Measurements from ENCODE around the gene EHBP1L1.
A peak's percentile ranks its signal among the peaks of the same experiment; 100 is the strongest.

The EHBP1L1 gene

DNA sequence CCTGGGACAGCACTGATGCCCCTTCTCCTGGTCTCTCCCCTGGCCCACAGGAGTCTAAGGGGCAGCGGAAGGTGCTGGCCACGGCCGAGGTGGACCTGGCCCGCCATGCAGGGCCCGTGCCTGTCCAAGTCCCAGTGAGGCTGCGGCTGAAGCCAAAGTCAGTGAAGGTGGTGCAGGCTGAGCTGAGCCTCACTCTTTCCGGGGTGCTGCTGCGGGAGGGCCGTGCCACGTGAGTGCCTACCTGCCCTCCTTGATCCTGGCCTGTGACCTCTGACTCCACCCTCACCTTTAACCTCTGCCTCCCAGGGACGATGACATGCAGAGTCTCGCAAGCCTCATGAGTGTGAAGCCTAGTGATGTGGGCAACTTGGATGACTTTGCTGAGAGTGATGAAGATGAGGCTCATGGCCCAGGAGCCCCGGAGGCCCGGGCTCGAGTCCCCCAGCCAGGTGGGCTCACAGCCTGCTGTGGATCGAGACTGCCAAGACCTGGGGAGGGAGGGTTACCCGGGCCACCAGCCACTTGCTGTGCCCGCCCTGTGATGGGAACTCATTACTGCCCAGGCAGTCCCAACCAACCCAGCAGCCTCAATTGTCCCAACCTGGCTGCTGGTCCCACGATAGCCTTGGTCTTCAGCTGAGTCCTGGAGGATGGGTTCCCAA, 4.3 kb downstream of the EHBP1L1 start:
- TF ChIP-seq, protein P1, sequence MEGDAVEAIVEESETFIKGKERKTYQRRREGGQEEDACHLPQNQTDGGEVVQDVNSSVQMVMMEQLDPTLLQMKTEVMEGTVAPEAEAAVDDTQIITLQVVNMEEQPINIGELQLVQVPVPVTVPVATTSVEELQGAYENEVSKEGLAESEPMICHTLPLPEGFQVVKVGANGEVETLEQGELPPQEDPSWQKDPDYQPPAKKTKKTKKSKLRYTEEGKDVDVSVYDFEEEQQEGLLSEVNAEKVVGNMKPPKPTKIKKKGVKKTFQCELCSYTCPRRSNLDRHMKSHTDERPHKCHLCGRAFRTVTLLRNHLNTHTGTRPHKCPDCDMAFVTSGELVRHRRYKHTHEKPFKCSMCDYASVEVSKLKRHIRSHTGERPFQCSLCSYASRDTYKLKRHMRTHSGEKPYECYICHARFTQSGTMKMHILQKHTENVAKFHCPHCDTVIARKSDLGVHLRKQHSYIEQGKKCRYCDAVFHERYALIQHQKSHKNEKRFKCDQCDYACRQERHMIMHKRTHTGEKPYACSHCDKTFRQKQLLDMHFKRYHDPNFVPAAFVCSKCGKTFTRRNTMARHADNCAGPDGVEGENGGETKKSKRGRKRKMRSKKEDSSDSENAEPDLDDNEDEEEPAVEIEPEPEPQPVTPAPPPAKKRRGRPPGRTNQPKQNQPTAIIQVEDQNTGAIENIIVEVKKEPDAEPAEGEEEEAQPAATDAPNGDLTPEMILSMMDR (conservative IDR thresholded peaks at IDR 0.05; ENCODE audit: low read depth, low read length): no peak
- no peak overlapping the region for H3K4me3 ChIP-seq (ENCODE audit: low read depth, low read length)
- DNase-seq (ENCODE audit: low read depth): no peak

DNA sequence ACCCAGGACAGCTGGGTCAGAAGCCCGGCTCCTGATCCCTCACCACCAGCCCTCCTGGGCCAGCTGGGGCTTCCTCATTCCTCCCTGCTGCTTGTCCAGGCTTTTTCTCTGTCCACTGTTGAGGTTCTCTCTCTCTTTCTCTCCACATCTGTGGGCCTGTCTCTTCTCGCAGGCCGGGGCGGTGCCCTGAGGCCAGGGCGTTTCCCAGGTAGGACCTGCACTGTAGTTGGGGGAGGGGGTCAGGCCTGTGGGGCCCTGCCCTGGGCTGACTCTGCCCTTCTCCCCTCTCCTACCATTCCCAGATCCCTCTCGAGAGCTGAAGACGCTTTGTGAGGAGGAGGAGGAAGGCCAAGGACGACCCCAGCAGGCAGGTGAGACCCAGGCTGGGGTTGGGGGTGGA, 4.9 kb downstream of the EHBP1L1 start:
- no peak for DNase-seq (ENCODE audit: low read depth)
- H3K4me3 ChIP-seq (ENCODE audit: low read depth, low read length): no peak overlapping the region
- TF ChIP-seq, protein P1 (conservative IDR thresholded peaks at IDR 0.05; ENCODE audit: low read depth, low read length): no peak

DNA sequence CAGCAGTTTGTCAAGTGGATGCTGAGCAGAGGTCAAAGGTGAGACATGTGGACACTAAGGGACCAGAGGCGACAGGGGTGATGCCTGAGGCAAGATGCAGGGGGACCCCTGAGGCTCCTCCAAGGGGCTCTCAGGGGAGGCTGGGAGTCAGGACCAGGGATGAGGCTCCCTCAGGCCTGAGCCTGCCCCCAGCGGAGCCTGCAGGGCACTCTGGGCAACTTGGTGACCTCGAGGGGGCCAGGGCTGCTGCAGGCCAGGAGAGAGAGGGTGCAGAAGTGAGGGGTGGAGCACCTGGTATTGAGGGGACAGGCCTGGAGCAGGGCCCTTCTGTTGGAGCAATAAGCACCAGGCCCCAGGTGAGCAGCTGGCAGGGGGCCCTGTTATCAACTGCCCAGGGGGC, 6.1 kb downstream of the EHBP1L1 start:
- DNase-seq (ENCODE audit: low read depth): no peak
- H3K4me3 ChIP-seq (ENCODE audit: low read depth, low read length): no peak overlapping the region
- TF ChIP-seq, protein P1 (conservative IDR thresholded peaks at IDR 0.05; ENCODE audit: low read depth, low read length): no peak

DNA sequence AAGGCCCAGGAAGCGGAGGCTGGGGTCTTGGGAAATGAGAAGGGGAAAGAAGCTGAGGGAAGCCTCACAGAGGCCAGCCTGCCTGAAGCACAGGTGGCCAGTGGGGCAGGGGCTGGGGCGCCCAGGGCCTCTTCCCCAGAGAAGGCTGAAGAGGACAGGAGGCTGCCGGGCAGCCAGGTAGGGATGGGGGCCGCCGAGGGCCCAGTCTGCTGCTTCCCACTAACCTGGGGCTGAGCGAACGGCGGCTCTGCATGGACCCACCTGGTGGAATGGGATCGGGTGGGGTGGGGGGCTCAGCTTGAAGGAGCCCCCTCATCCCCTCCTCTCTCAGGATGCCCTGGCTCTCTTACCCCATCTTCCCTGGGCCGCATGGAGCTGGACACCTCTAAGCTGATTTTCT, 7.7 kb downstream of the EHBP1L1 start:
- TF ChIP-seq, protein P1 (conservative IDR thresholded peaks at IDR 0.05; ENCODE audit: low read depth, low read length): no peak
- no peak for DNase-seq (ENCODE audit: low read depth)
- no peak overlapping the region for H3K4me3 ChIP-seq (ENCODE audit: low read depth, low read length)

DNA sequence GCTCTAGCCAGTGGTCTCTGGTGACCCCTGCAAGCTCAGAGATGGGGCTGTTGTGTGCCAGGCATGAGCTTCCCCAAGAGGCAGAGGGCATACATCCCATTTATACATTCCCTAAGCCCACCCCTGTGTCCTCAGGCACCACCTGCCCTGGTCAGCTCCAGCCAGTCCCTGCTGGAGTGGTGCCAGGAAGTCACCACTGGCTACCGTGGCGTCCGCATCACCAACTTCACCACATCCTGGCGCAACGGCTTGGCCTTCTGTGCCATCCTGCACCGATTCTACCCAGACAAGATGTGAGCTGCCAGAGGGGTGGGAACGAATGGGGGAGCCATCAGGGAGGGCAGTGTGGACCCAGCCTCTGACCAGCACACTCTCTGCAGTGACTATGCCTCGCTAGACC, 8.3 kb downstream of the EHBP1L1 start:
- TF ChIP-seq, protein P1 (conservative IDR thresholded peaks at IDR 0.05; ENCODE audit: low read depth, low read length): no peak
- no peak overlapping the region for H3K4me3 ChIP-seq (ENCODE audit: low read depth, low read length)
- DNase-seq (ENCODE audit: low read depth): no peak

DNA sequence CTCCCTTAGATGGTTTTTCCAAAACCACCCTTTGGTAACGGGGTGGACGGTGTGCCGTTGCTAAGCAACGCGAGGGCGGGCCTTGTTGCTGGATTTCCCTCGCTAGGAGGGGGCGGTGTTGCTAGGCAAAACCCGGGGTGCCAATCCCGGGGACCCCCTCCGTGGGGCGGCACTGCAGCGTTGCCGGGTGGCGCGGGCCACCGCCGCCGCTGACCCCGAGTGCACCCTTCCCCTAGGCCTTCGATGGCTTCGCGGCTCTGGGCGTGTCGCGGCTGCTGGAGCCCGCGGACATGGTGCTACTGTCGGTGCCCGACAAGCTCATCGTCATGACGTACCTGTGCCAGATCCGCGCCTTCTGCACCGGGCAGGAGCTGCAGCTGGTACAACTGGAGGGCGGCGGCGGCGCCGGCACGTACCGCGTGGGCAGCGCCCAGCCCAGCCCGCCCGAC, 8.9 kb downstream of the EHBP1L1 start:
- no peak overlapping the region for H3K4me3 ChIP-seq (ENCODE audit: low read depth, low read length)
- TF ChIP-seq, protein P1 (conservative IDR thresholded peaks at IDR 0.05; ENCODE audit: low read depth, low read length): no peak
- peak; percentile 17 for DNase-seq (ENCODE audit: low read depth)
